ENCODE measurements around the gene GDPD5. TPM values are rescaled to one million over a fixed set of nuclear protein-coding genes. Genes with fewer than 3 reads are reported as not detected.

The GDPD5 gene
- total and polyA plus RNA-seq, 2 donors (not counting 1 experiment from before 2014, with no cell fraction given), result 59.1 to 102 TPM

GRCh38 chr11:75496305-75496752 is 29.4 kb downstream of the GDPD5 start:
- DNase-seq (no peak), ATAC-seq (ENCODE audit: low read depth) (no peak)
- Histone ChIP-seq H3K4me1 (ENCODE audit: control insufficient read depth in 2 of 2, insufficient read depth in 2 of 2, low read length in 2 of 2) (peaks cover 8 to 11% of the 10 kb centered on the region in 2 donors), H3K79me2 (ENCODE audit: control insufficient read depth, insufficient read depth, low read length) (no peaks in the 10 kb centered on the region), H3K27me3 (replicated peaks in 1 of 4; ENCODE audit: control extremely low read depth in 1 of 4, control insufficient read depth in 3 of 4, insufficient read depth in 4 of 4, low read length in 3 of 4) (no peaks in the 10 kb centered on the region), H3K27ac (ENCODE audit: low read length in 2 of 2) (no peak overlapping the region), H3K9ac (ENCODE audit: low read length) (no peak overlapping the region), H3K9me3 (ENCODE audit: control extremely low read depth in 1 of 3, control insufficient read depth in 2 of 3, insufficient read depth in 1 of 3, low read length in 2 of 3) (peaks cover 0 to 5% (median 0%) of the 10 kb centered on the region in 3 donors), H3K4me3 (ENCODE audit: control extremely low read depth in 1 of 5, extremely low read depth in 1 of 5, insufficient read depth in 1 of 5, low read depth in 2 of 5, low read length in 4 of 5) (no peak overlapping the region), H3K4me2 (replicated peaks; ENCODE audit: low read depth, low read length, poor library complexity, severe bottlenecking) (no peak overlapping the region), H4K20me1 (ENCODE audit: control insufficient read depth, insufficient read depth, low read length, poor library complexity, severe bottlenecking) (no peaks in the 10 kb centered on the region), H3K36me3 (replicated peaks in 1 of 2; ENCODE audit: control extremely low read depth in 1 of 2, control insufficient read depth in 1 of 2, extremely low read depth in 1 of 2, insufficient read depth in 2 of 2, low read length in 1 of 2) (no peaks in the 10 kb centered on the region), H2AFZ (ENCODE audit: insufficient read depth, low read depth, low read length, poor library complexity, severe bottlenecking) (no peak overlapping the region)
- TF ChIP-seq EZH2 (IDR thresholded peaks at IDR 0.05; ENCODE audit: borderline replicate concordance, insufficient read depth, low read depth, low read length, poor library complexity, severe bottlenecking), result no peak
- TF ChIP-seq, protein P1, sequence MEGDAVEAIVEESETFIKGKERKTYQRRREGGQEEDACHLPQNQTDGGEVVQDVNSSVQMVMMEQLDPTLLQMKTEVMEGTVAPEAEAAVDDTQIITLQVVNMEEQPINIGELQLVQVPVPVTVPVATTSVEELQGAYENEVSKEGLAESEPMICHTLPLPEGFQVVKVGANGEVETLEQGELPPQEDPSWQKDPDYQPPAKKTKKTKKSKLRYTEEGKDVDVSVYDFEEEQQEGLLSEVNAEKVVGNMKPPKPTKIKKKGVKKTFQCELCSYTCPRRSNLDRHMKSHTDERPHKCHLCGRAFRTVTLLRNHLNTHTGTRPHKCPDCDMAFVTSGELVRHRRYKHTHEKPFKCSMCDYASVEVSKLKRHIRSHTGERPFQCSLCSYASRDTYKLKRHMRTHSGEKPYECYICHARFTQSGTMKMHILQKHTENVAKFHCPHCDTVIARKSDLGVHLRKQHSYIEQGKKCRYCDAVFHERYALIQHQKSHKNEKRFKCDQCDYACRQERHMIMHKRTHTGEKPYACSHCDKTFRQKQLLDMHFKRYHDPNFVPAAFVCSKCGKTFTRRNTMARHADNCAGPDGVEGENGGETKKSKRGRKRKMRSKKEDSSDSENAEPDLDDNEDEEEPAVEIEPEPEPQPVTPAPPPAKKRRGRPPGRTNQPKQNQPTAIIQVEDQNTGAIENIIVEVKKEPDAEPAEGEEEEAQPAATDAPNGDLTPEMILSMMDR (IDR thresholded peaks at IDR 0.05), result no peak
- peaks cover 17% of the 10 kb centered on the region for H3K4me1 Mint-ChIP-seq
- no peak overlapping the region for H3K4me3 Mint-ChIP-seq
- H3K9me3 Mint-ChIP-seq (ENCODE audit: insufficient read depth), result no peaks in the 10 kb centered on the region
- intact Hi-C loops (cut with micrococcal nuclease), result no loop called here
- H3K27ac Mint-ChIP-seq, result no peak overlapping the region
- WGBS (ENCODE audit: insufficient coverage), result 97% methylated on average over 6 of the region's 6 CpGs
- ChIA-PET CTCF (interaction anchor here (0.6 kb wide), 1 partner anchor 420 kb away, joined by 4 read pairs; no protein-coding TSS in a partner anchor), POLR2A (no interaction called here)
- H3K27me3 Mint-ChIP-seq, result no peaks in the 10 kb centered on the region

DNA sequence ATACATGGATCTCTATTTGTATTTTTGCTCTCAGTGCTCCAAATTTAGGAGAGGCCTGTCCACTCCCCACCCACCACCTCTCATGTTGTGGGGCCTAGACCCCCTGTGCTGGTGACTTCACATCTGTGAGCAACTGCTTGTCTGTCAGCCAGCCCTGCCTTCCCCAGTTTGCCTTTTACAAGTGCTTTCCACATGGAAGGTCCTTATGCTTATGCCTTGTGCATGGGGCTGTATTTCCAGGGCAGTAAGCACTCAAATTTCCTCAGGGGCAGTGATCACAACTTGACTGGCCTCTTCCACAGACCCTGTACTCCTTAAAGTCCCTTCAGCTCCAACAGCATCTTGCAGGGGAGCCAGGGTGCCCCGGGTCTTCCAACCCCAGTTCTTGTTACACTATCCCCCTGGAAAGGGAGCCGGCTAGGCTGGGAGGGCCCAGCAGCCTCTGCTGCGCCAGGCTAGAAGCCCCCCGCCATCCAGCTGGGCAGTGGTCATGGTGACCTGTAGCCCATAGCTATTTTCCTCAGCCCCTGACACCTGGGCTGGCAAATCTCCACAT is 29.9 kb downstream of the GDPD5 start:
- H3K9ac ChIP-seq (ENCODE audit: low read length), result no peak overlapping the region
- no peak for ATAC-seq (ENCODE audit: low read depth)
- TF ChIP-seq EZH2 (IDR thresholded peaks at IDR 0.05; ENCODE audit: borderline replicate concordance, insufficient read depth, low read depth, low read length, poor library complexity, severe bottlenecking), result no peak
- TF ChIP-seq, protein P1 (IDR thresholded peaks at IDR 0.05), result no peak
- no peak overlapping the region for H3K27ac ChIP-seq (ENCODE audit: low read length in 2 of 2)
- Mint-ChIP-seq H3K9me3 (ENCODE audit: insufficient read depth) (no peaks in the 10 kb centered on the region), H3K27ac (no peak overlapping the region), H3K27me3 (no peaks in the 10 kb centered on the region), H3K4me1 (peaks cover 18% of the 10 kb centered on the region), H3K4me3 (no peak overlapping the region)
- H4K20me1 ChIP-seq (ENCODE audit: control insufficient read depth, insufficient read depth, low read length, poor library complexity, severe bottlenecking), result no peaks in the 10 kb centered on the region
- no peaks in the 10 kb centered on the region for H3K36me3 ChIP-seq (replicated peaks in 1 of 2; ENCODE audit: control extremely low read depth in 1 of 2, control insufficient read depth in 1 of 2, extremely low read depth in 1 of 2, insufficient read depth in 2 of 2, low read length in 1 of 2)
- H2AFZ ChIP-seq (ENCODE audit: insufficient read depth, low read depth, low read length, poor library complexity, severe bottlenecking), result no peak overlapping the region
- H3K27me3 ChIP-seq (replicated peaks in 1 of 4; ENCODE audit: control extremely low read depth in 1 of 4, control insufficient read depth in 3 of 4, insufficient read depth in 4 of 4, low read length in 3 of 4), result no peaks in the 10 kb centered on the region
- WGBS (ENCODE audit: insufficient coverage), result 100% methylated on average over 4 of the region's 4 CpGs
- POLR2A ChIA-PET, result no interaction called here
- H3K9me3 ChIP-seq (ENCODE audit: control extremely low read depth in 1 of 3, control insufficient read depth in 2 of 3, insufficient read depth in 1 of 3, low read length in 2 of 3), result peaks cover 0 to 5% (median 0%) of the 10 kb centered on the region in 3 donors
- H3K4me1 ChIP-seq (ENCODE audit: control insufficient read depth in 2 of 2, insufficient read depth in 2 of 2, low read length in 2 of 2), result peaks cover 8 to 11% of the 10 kb centered on the region in 2 donors
- CTCF ChIA-PET, result interaction anchor here (0.9 kb wide), 1 partner anchor 12 kb away, joined by 3 read pairs; no protein-coding TSS in a partner anchor
- H3K4me3 ChIP-seq (ENCODE audit: control extremely low read depth in 1 of 5, extremely low read depth in 1 of 5, insufficient read depth in 1 of 5, low read depth in 2 of 5, low read length in 4 of 5), result no peak overlapping the region
- H3K79me2 ChIP-seq (ENCODE audit: control insufficient read depth, insufficient read depth, low read length), result no peaks in the 10 kb centered on the region
- DNase-seq, result no peak
- H3K4me2 ChIP-seq (replicated peaks; ENCODE audit: low read depth, low read length, poor library complexity, severe bottlenecking), result no peak overlapping the region
- intact Hi-C loops (cut with micrococcal nuclease), result no loop called here
